Hepatocyte (in vitro differentiated cells): Measurements from ENCODE around the gene RAVER1.

ENCODE experiments used
- CTCF ChIP-seq: fragments of 200-600 bp; sonication (generic); IDR thresholded peaks from 2 replicates; pipeline ENCODE4 v1.5.1; 2016; ENCODE audit warnings: antibody characterized with exemption, mild to moderate bottlenecking; ENCODE audit not compliant: poor library complexity
- EZH2phosphoT487 ChIP-seq: fragments of 200-600 bp; sonication (generic); IDR thresholded peaks from one replicate; pipeline ENCODE4 v1.6.1; 2018; ENCODE audit warnings: antibody characterized with exemption, mild to moderate bottlenecking, low read depth, moderate library complexity; ENCODE audit not compliant: unreplicated experiment, severe bottlenecking

GRCh38 chr19:10334588-10335351, 1.4 kb upstream of the RAVER1 start:
- no peak for TF ChIP-seq CTCF
- no peak for TF ChIP-seq EZH2phosphoT487
